Smooth muscle cell (in vitro differentiated cells): Measurements from ENCODE around the gene NDUFA9. TPM values are rescaled to one million over a fixed set of nuclear protein-coding genes. Genes with fewer than 3 reads are reported as not detected.

Experiments
- DNase-seq: peaks from one replicate; lab custom pipeline; 2025; ENCODE audit not compliant: unreplicated experiment; lab: John Stamatoyannopoulos, UW
- H2AFZ ChIP-seq: fragments of 200-600 bp; sonication (generic); 2 replicates; pipeline ENCODE4 v1.6.0; 2016; ENCODE audit warnings: antibody characterized with exemption, low read depth, mild to moderate bottlenecking
- H3F3A ChIP-seq: fragments of 200-600 bp; sonication (generic); 2 replicates; pipeline ENCODE4 v1.6.0; 2017; ENCODE audit warnings: antibody characterized with exemption, low read depth
- H3K27ac ChIP-seq: fragments of 200-600 bp; sonication (generic); 2 replicates; pipeline ENCODE4 v1.5.1; 2016; ENCODE audit warnings: low read depth, mild to moderate bottlenecking
- H3K27me3 ChIP-seq: fragments of 200-600 bp; sonication (generic); 2 replicates; pipeline ENCODE4 v1.6.1; 2016; ENCODE audit warnings: low read depth, mild to moderate bottlenecking
- H3K36me3 ChIP-seq: fragments of 200-600 bp; sonication (generic); 2 replicates; pipeline ENCODE4 v1.5.1; 2016; ENCODE audit warnings: low read depth
- H3K4me1 ChIP-seq: fragments of 200-600 bp; sonication (generic); 2 replicates; pipeline ENCODE4 v1.5.1; 2016; ENCODE audit warnings: low read depth
- H3K4me2 ChIP-seq: fragments of 200-600 bp; sonication (generic); 2 replicates; pipeline ENCODE4 v1.6.0; 2016; ENCODE audit warnings: mild to moderate bottlenecking
- H3K4me3 ChIP-seq: fragments of 200-600 bp; sonication (generic); 2 replicates; pipeline ENCODE4 v1.5.1; 2016; ENCODE audit warnings: mild to moderate bottlenecking
- H3K79me2 ChIP-seq: fragments of 200-600 bp; sonication (generic); 2 replicates; pipeline ENCODE4 v1.6.0; 2016; ENCODE audit warnings: low read depth, mild to moderate bottlenecking
- H3K9ac ChIP-seq: fragments of 200-600 bp; sonication (generic); 2 replicates; pipeline ENCODE4 v1.6.0; 2016; ENCODE audit warnings: low read depth
- H3K9me3 ChIP-seq: fragments of 200-600 bp; sonication (generic); replicated peaks from 2 replicates; pipeline ENCODE4 v1.5.1; 2016; ENCODE audit warnings: low read depth
- H4K20me1 ChIP-seq: fragments of 200-600 bp; sonication (generic); 2 replicates; pipeline ENCODE4 v1.6.0; 2016; ENCODE audit warnings: low read depth
- WGBS: methylation state at CpG from one replicate; pipeline ENCODE4 v1.1.7; 2016; ENCODE audit warnings: low lambda C conversion rate; 5-methylcytosine and 5-hydroxymethylcytosine counted together
- polyA plus RNA-seq: library from polyadenylated mRNA; unstranded; fragments of >200 nt; fragmentation: Nextera tagmentation; extraction: Ambion mirVana; gene quantifications from 2 replicates; pipeline ENCODE4 v1.2.1, GENCODE V29; 2016
- total RNA-seq: library from RNA; depleted of rRNA; stranded (reverse); fragments of >200 nt; gene quantifications from 2 replicates; pipeline ENCODE4 v1.2.3, GENCODE V29; 2014
- TF ChIP-seq, protein P1 (sequence below): fragments of 200-600 bp; sonication (generic); IDR thresholded peaks from 2 replicates; pipeline ENCODE4 v1.5.1; 2017; ENCODE audit warnings: borderline replicate concordance, mild to moderate bottlenecking, antibody characterized with exemption; ENCODE audit not compliant: insufficient read depth, poor library complexity, severe bottlenecking

The NDUFA9 gene
- total and polyA plus RNA-seq, 2 experiments from 2014 or later: 99.9 to 152 TPM

DNA sequence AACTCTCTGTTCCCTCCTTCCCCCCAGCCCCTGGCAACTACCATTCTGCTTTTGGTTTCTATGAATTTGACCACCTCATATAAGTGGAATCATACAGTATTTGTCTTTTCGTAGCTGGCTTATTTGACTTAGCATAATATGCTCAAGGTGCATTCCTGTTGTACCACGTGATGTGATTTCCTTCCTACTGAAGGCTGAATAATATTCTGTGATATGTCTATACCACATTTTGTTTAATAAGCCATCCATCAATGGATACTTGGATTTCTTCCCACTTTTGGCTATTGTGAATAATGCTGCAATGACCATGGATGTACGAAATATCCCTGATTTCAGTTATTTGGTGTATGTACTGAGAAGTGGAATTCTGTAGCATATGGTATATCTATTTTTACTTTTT lies 16.3 kb downstream of the NDUFA9 start:
- TF ChIP-seq, protein P1, sequence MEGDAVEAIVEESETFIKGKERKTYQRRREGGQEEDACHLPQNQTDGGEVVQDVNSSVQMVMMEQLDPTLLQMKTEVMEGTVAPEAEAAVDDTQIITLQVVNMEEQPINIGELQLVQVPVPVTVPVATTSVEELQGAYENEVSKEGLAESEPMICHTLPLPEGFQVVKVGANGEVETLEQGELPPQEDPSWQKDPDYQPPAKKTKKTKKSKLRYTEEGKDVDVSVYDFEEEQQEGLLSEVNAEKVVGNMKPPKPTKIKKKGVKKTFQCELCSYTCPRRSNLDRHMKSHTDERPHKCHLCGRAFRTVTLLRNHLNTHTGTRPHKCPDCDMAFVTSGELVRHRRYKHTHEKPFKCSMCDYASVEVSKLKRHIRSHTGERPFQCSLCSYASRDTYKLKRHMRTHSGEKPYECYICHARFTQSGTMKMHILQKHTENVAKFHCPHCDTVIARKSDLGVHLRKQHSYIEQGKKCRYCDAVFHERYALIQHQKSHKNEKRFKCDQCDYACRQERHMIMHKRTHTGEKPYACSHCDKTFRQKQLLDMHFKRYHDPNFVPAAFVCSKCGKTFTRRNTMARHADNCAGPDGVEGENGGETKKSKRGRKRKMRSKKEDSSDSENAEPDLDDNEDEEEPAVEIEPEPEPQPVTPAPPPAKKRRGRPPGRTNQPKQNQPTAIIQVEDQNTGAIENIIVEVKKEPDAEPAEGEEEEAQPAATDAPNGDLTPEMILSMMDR: no peak
- no peak overlapping the region for H3K4me3 ChIP-seq
- no peak overlapping the region for H2AFZ ChIP-seq
- no peak overlapping the region for H3K4me2 ChIP-seq
- no peaks in the 10 kb centered on the region for H3K79me2 ChIP-seq
- H3K9me3 ChIP-seq: no peaks in the 10 kb centered on the region
- H4K20me1 ChIP-seq: no peaks in the 10 kb centered on the region
- no peak for DNase-seq
- no peaks in the 10 kb centered on the region for H3K27me3 ChIP-seq
- no peak overlapping the region for H3K27ac ChIP-seq
- H3K9ac ChIP-seq: no peak overlapping the region
- peaks cover 69% of the 10 kb centered on the region for H3K36me3 ChIP-seq
- H3K4me1 ChIP-seq: no peaks in the 10 kb centered on the region
- H3F3A ChIP-seq: no peaks in the 10 kb centered on the region
- WGBS: 98% methylated on average over 3 of the region's 3 CpGs

DNA sequence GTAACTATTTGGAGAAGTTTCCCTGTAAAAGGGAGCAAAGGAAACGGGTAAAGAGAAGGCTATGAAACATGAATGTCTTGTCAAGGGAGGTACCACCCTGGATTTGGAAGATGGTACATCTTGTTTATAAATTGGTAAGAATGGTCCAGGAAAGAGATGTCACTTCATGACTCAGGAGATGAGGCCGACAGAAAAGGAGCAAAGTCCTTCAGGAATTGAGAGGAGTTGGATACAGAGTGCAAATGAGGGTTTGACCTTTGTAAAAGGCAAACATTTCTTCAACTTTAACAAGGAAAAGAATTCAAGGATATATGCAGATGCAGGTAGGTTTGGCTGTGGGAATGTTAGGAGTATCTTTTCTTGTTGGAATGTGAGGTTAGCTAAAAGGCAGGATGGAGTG lies 30.8 kb downstream of the NDUFA9 start:
- WGBS: 97% methylated on average over 2 of the region's 2 CpGs

DNA sequence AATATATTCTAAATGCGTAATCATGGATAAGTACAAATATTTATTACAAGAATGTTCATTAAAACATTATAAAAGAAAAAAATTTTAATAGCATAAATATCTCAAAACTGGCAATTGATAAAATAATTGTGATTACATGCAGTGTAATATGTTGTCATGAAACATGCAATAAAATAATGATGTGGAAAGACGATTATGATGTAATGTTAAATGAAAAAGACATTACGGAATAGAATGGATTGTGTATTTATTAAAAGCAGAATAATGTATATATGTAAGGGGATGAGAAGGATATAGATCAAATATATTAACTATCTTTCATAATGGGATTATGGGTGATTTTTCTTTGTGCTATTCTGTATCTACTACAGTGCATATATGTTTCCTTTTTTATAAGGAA lies 32.8 kb downstream of the NDUFA9 start:
- Histone ChIP-seq H4K20me1 (no peaks in the 10 kb centered on the region), H3K79me2 (no peaks in the 10 kb centered on the region), H3K36me3 (peaks cover 13% of the 10 kb centered on the region), H3K27me3 (no peaks in the 10 kb centered on the region), H2AFZ (no peak overlapping the region), H3F3A (no peaks in the 10 kb centered on the region), H3K27ac (no peak overlapping the region), H3K4me2 (no peak overlapping the region), H3K4me1 (no peaks in the 10 kb centered on the region), H3K9ac (no peak overlapping the region), H3K9me3 (no peaks in the 10 kb centered on the region), H3K4me3 (no peak overlapping the region)
- WGBS: 99% methylated on average over 3 of the region's 3 CpGs
- TF ChIP-seq, protein P1: no peak
- DNase-seq: no peak

More for the DNA sequence above, 30.8 kb downstream of the NDUFA9 start:
- H3K27me3 ChIP-seq: no peaks in the 10 kb centered on the region
- H3K4me3 ChIP-seq: no peak overlapping the region
- no peak overlapping the region for H3K4me2 ChIP-seq
- H3K4me1 ChIP-seq: no peaks in the 10 kb centered on the region
- no peaks in the 10 kb centered on the region for H4K20me1 ChIP-seq
- peaks cover 9% of the 10 kb centered on the region for H3K36me3 ChIP-seq
- no peak for DNase-seq
- no peak overlapping the region for H2AFZ ChIP-seq
- no peaks in the 10 kb centered on the region for H3K79me2 ChIP-seq
- no peak overlapping the region for H3K9ac ChIP-seq
- H3K9me3 ChIP-seq: no peaks in the 10 kb centered on the region
- no peak overlapping the region for H3K27ac ChIP-seq
- TF ChIP-seq, protein P1: no peak
- H3F3A ChIP-seq: no peaks in the 10 kb centered on the region

DNA sequence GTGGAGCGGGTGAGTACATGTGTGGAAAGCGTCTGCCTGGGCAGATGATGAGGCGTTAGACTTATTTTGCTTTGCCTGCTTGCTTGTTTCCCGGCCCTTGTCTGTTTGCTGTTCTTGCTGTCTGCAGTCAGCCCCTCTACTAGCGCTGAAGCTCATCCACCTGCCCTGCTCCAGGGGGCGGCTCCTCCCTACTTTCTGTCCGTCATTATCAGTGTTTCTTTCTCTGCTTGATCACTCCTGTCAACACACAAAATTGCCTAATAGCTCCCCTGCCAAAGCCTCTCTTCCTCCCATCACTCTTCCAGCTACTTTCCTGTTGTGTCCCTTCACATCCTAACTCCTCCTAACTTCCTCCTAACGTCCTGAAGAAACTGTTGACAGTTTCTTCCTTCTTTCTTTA lies 36.4 kb downstream of the NDUFA9 start:
- H3K27ac ChIP-seq: no peak overlapping the region
- no peaks in the 10 kb centered on the region for H3K4me1 ChIP-seq
- no peaks in the 10 kb centered on the region for H3F3A ChIP-seq
- H3K27me3 ChIP-seq: no peaks in the 10 kb centered on the region
- no peaks in the 10 kb centered on the region for H4K20me1 ChIP-seq
- H2AFZ ChIP-seq: no peak overlapping the region
- WGBS: 62% methylated on average over 8 of the region's 8 CpGs
- H3K9me3 ChIP-seq: no peaks in the 10 kb centered on the region
- H3K36me3 ChIP-seq: peaks cover 20% of the 10 kb centered on the region
- no peak overlapping the region for H3K4me2 ChIP-seq
- no peak for DNase-seq
- no peaks in the 10 kb centered on the region for H3K79me2 ChIP-seq
- TF ChIP-seq, protein P1: no peak
- H3K4me3 ChIP-seq: no peak overlapping the region
- no peak overlapping the region for H3K9ac ChIP-seq
